Mammary epithelial cell (primary cell): Measurements from ENCODE around the gene CAND2.

Experiments used
- CTCF ChIP-seq, 2 donors: IDR thresholded peaks in 1 of 2; conservative IDR thresholded peaks in 1 of 2; 2 replicates each; pipeline ENCODE4 v1.5.1; 2011 to 2012; ENCODE audit warnings: inconsistent platforms in 2 of 2, low read length in 2 of 2, mild to moderate bottlenecking in 2 of 2, control low read depth in 1 of 2, low read depth in 1 of 2; ENCODE audit not compliant: insufficient read depth in 1 of 2; ENCODE audit errors: extremely low read depth in 1 of 2
- EZH2 ChIP-seq: IDR thresholded peaks from 2 replicates; pipeline ENCODE4 v1.6.1; 2012; ENCODE audit warnings: low read length, inconsistent platforms, borderline replicate concordance

DNA sequence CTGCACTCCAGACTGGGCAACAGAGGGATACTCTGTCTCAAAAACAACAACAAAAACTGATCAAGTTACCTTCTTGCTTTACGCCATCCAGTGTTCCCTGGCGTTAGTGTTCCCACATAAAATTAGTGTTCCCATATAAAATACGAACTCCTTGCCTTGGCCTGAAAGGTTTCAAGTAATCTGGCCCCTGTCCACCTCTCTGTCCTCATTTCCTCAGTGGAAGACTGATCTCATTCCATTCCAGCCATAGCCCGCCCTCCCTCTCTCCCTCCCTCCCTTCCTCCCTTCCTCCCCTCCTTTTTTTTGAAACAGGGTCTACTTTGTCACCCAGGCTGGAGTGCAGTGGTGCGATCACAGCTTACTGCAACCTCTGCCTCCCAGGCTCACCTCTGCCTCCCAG, 2.8 kb upstream of the CAND2 start:
- TF ChIP-seq CTCF (conservative IDR thresholded peaks at IDR 0.05 in 1 of 2, IDR thresholded peaks at IDR 0.05 in 1 of 2; ENCODE audit: extremely low read depth in 1 of 2, insufficient read depth in 1 of 2, low read depth in 1 of 2, low read length in 2 of 2) = no peak
- TF ChIP-seq EZH2 = no peak
